ENCODE results near the gene L1TD1. TPM values are rescaled to one million over a fixed set of nuclear protein-coding genes. Genes with fewer than 3 reads are reported as not detected.

The L1TD1 gene
- total RNA-seq, 1 experiment from 2014 or later, result 0.18 TPM

DNA sequence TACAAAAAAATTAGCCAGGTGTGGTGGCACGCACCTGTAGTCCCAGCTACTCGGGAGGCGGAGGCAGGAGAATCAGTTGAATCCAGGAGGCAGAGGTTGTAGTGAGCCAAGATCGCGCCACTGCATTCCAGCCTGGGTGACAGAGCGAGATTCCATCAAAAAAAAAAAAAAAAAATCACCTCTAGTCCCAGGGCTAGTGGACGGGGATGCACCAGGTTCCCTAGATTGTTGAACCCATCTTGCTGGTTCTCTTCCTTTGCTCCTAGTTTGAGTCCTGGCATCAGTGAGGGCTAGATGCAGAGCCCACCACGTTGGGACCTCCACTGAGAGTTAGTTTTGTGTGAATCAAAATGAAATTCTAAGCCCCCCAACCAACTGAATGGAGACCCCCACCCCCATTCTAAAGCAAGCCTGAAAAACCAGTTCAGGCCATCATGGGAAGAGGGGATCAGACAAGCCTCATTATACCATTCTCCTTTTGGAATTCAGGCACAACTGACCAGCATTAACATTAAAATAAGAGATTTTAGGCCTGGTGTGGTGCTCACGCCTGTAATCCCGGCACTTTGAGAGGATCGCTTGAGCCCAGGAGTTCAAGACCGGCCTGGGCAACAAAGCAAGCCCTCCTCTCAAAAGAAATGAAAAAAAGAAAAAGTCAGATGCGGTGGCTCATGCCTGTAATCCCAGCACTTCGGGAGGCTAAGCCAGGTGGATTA is 17.9 kb upstream of the L1TD1 start:
- no peaks in the 10 kb centered on the region for H3K4me1 ChIP-seq (ENCODE audit: control insufficient read depth, insufficient read depth, low read length)
- ATAC-seq (no peak), DNase-seq (ENCODE audit: low read depth, low spot score) (no peak)
- BruUV-seq (replicated peaks), result no TSS peak
- H3K4me3 ChIP-seq (ENCODE audit: low read depth in 2 of 2, low read length in 2 of 2), result no peak overlapping the region
- in situ Hi-C loops (cut with HindIII; ENCODE audit: low pct_unique_long_range_greater_than_20kb, low sequenced_read_pairs) (no loop called here), intact Hi-C loops (cut with micrococcal nuclease; ENCODE audit: unreplicated experiment) (no loop called here)
- no peak overlapping the region for H3K27ac ChIP-seq (ENCODE audit: low read length)
- H3K36me3 ChIP-seq (ENCODE audit: control insufficient read depth, insufficient read depth, low read length), result no peaks in the 10 kb centered on the region
- H3K9me3 ChIP-seq (ENCODE audit: control insufficient read depth, insufficient read depth, low read depth, low read length), result no peaks in the 10 kb centered on the region
- ChIA-PET CTCF (no interaction called here), POLR2A (no interaction called here)
- no peak for TF ChIP-seq REST (IDR thresholded peaks at IDR 0.05; ENCODE audit: insufficient read depth in 1 of 2, low read depth in 2 of 2, low read length in 1 of 2)
- no peak for TF ChIP-seq POLR2AphosphoS5 (IDR thresholded peaks at IDR 0.05; ENCODE audit: low read depth, low read length)
- no peak for TF ChIP-seq TCF7L2 (IDR thresholded peaks at IDR 0.05; ENCODE audit: low read depth, low read length)
- TF ChIP-seq, protein P1, sequence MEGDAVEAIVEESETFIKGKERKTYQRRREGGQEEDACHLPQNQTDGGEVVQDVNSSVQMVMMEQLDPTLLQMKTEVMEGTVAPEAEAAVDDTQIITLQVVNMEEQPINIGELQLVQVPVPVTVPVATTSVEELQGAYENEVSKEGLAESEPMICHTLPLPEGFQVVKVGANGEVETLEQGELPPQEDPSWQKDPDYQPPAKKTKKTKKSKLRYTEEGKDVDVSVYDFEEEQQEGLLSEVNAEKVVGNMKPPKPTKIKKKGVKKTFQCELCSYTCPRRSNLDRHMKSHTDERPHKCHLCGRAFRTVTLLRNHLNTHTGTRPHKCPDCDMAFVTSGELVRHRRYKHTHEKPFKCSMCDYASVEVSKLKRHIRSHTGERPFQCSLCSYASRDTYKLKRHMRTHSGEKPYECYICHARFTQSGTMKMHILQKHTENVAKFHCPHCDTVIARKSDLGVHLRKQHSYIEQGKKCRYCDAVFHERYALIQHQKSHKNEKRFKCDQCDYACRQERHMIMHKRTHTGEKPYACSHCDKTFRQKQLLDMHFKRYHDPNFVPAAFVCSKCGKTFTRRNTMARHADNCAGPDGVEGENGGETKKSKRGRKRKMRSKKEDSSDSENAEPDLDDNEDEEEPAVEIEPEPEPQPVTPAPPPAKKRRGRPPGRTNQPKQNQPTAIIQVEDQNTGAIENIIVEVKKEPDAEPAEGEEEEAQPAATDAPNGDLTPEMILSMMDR (IDR thresholded peaks at IDR 0.05), result no peak
- no peak for TF ChIP-seq SIN3A (IDR thresholded peaks at IDR 0.05; ENCODE audit: borderline replicate concordance, insufficient read depth, low read depth, low read length)
- no peaks in the 10 kb centered on the region for H3K27me3 ChIP-seq (ENCODE audit: control insufficient read depth, insufficient read depth, low read length)

- Histone ChIP-seq H3K27ac (ENCODE audit: low read length) (no peak overlapping the region), H3K9me3 (ENCODE audit: control insufficient read depth, insufficient read depth, low read depth, low read length) (no peaks in the 10 kb centered on the region), H3K4me1 (ENCODE audit: control insufficient read depth, insufficient read depth, low read length) (no peaks in the 10 kb centered on the region), H3K27me3 (ENCODE audit: control insufficient read depth, insufficient read depth, low read length) (no peaks in the 10 kb centered on the region), H3K4me3 (ENCODE audit: low read depth in 2 of 2, low read length in 2 of 2) (no peak overlapping the region), H3K36me3 (ENCODE audit: control insufficient read depth, insufficient read depth, low read length) (no peaks in the 10 kb centered on the region)
- intact Hi-C loops (cut with micrococcal nuclease; ENCODE audit: unreplicated experiment), result no loop called here
- ChIA-PET POLR2A (no interaction called here), CTCF (no interaction called here)
- no peak for ATAC-seq
- no peak for DNase-seq (ENCODE audit: low read depth, low spot score)
- in situ Hi-C loops (cut with HindIII; ENCODE audit: low pct_unique_long_range_greater_than_20kb, low sequenced_read_pairs), result no loop called here
- no peak for TF ChIP-seq SIN3A (IDR thresholded peaks at IDR 0.05; ENCODE audit: borderline replicate concordance, insufficient read depth, low read depth, low read length)
- no peak for TF ChIP-seq REST (IDR thresholded peaks at IDR 0.05; ENCODE audit: insufficient read depth in 1 of 2, low read depth in 2 of 2, low read length in 1 of 2)
- TF ChIP-seq, protein P1 (IDR thresholded peaks at IDR 0.05), result no peak
- no peak for TF ChIP-seq POLR2AphosphoS5 (IDR thresholded peaks at IDR 0.05; ENCODE audit: low read depth, low read length)
- no peak for TF ChIP-seq TCF7L2 (IDR thresholded peaks at IDR 0.05; ENCODE audit: low read depth, low read length)
- no TSS peak for BruUV-seq (replicated peaks)
These were observed 17.0 kb upstream of the L1TD1 start for GRCh38 chr1:62177621-62178020.

All from Panc1 (cell line).